Fibroblast of lung (primary cell): Measurements from ENCODE around the gene SFSWAP. TPM values are rescaled to one million over a fixed set of nuclear protein-coding genes. Genes with fewer than 3 reads are reported as not detected.
"Not testable (repeated sequence)": the region's sequence is repeated elsewhere in the genome, so short reads cannot be mapped to it uniquely, and the experiment has no call there.

Experiments
- DNase-seq, 2 donors: peaks; one replicate each; pipeline versions ENCODE4 v3.0.0 to v3.0.0-alpha.2; 2010; ENCODE audit warnings: low read depth in 2 of 2
- H2AFZ ChIP-seq: 2 replicates; pipeline ENCODE4 v1.5.1; 2012; ENCODE audit warnings: low read length, control low read depth, inconsistent platforms
- H3K27ac ChIP-seq: 2 replicates; pipeline ENCODE4 v1.5.1; 2011; ENCODE audit warnings: low read length, control low read depth; ENCODE audit not compliant: insufficient read depth
- H3K27me3 ChIP-seq: 2 replicates; pipeline ENCODE4 v1.5.1; 2011; ENCODE audit warnings: mild to moderate bottlenecking, low read length; ENCODE audit not compliant: control insufficient read depth, insufficient read depth
- H3K36me3 ChIP-seq: 2 replicates; pipeline ENCODE4 v1.5.1; 2011; ENCODE audit warnings: low read length; ENCODE audit not compliant: control insufficient read depth, insufficient read depth
- H3K4me1 ChIP-seq: 2 replicates; pipeline ENCODE4 v1.5.1; 2011; ENCODE audit warnings: low read length; ENCODE audit not compliant: control insufficient read depth, insufficient read depth; ENCODE audit errors: extremely low read depth
- H3K4me2 ChIP-seq: 2 replicates; pipeline ENCODE4 v1.5.1; 2011; ENCODE audit warnings: low read length, control low read depth; ENCODE audit not compliant: insufficient read depth; ENCODE audit errors: extremely low read depth
- H3K4me3 ChIP-seq, 4 experiments: fragments of 200-600 bp in 1 of 4; sonication (generic) in 1 of 4; replicated peaks in 1 of 4; 2 replicates each; pipeline ENCODE4 v1.5.1; 2011 to 2016; ENCODE audit warnings: low read length in 4 of 4, low read depth in 3 of 4, mild to moderate bottlenecking in 3 of 4, control low read depth in 2 of 4, inconsistent platforms in 1 of 4, mixed read lengths in 1 of 4; ENCODE audit not compliant: insufficient read depth in 1 of 4; ENCODE audit errors: control extremely low read depth in 1 of 4
- H3K79me2 ChIP-seq: 2 replicates; pipeline ENCODE4 v1.5.1; 2012; ENCODE audit warnings: mild to moderate bottlenecking, low read length, inconsistent platforms; ENCODE audit not compliant: control insufficient read depth, insufficient read depth
- H3K9ac ChIP-seq: 2 replicates; pipeline ENCODE4 v1.5.1; 2011; ENCODE audit warnings: mild to moderate bottlenecking, low read length, control low read depth; ENCODE audit not compliant: insufficient read depth
- H3K9me3 ChIP-seq: 2 replicates; pipeline ENCODE4 v1.5.1; 2012; ENCODE audit warnings: low read depth, low read length; ENCODE audit not compliant: control insufficient read depth, insufficient read depth
- H4K20me1 ChIP-seq: 2 replicates; pipeline ENCODE4 v1.5.1; 2011; ENCODE audit warnings: low read length; ENCODE audit not compliant: control insufficient read depth, insufficient read depth; ENCODE audit errors: extremely low read depth
- EZH2 ChIP-seq: IDR thresholded peaks from 2 replicates; pipeline ENCODE4 v1.5.1; 2012; ENCODE audit warnings: low read length, control low read depth, mild to moderate bottlenecking; ENCODE audit errors: missing control alignments
- polyA minus RNA-seq: library from RNA; depleted of rRNA, polyadenylated mRNA; stranded (reverse); fragments of >200 nt; gene quantifications from 2 replicates; pipeline ENCODE4 v1.2.3, GENCODE V29; 2011; ENCODE audit warnings: low replicate concordance
- polyA plus RNA-seq, 2 donors: library from polyadenylated mRNA; depleted of rRNA in 1 of 2; stranded (reverse) in 1 of 2; unstranded in 1 of 2; fragments of >200 nt; gene quantifications; 2 replicates each; pipeline ENCODE4 v1.2.1, GENCODE V29; 2011 to 2012; ENCODE audit warnings: missing spikeins in 1 of 2
- total RNA-seq: library from RNA; depleted of rRNA; stranded (reverse); fragments of >200 nt; gene quantifications from 2 replicates; pipeline ENCODE4 v1.2.1, GENCODE V29; 2014
- TF ChIP-seq, protein P1 (sequence below), 2 donors: IDR thresholded peaks in 1 of 2; conservative IDR thresholded peaks in 1 of 2; 1 replicate in 1 of 2; 2 replicates in 1 of 2; pipeline ENCODE4 v1.5.1; 2011 to 2012; ENCODE audit warnings: low read length in 2 of 2, control low read depth in 1 of 2, inconsistent platforms in 1 of 2, low read depth in 1 of 2, mild to moderate bottlenecking in 1 of 2

Gene SFSWAP
- total RNA-seq (18.7 and 23.3 TPM in 2 replicates), polyA plus RNA-seq (9.9 and 13.9 TPM in 2 replicates), polyA minus RNA-seq (26.7 and 64.8 TPM in 2 replicates)
- polyA plus RNA-seq (2012): 16.9 and 20.4 TPM in 2 replicates

GRCh38 chr12:131710464-131711457 is at the start of gene SFSWAP:
Gene SFSWAP, plus strand, starts transcription at chr12:131711090. Its CDS starts 140 bp downstream, at chr12:131711230.
- Histone ChIP-seq H4K20me1 (no peaks in the 10 kb centered on the region), H2AFZ (peak within 1 kb of the TSS; percentile 94), H3K4me2 (peak within 1 kb of the TSS; percentile 96), H3K36me3 (peaks cover 5% of the 10 kb centered on the region), H3K27ac (peak within 1 kb of the TSS; percentile 100), H3K9ac (peak within 1 kb of the TSS; percentile 99), H3K4me1 (peaks cover 2% of the 10 kb centered on the region), H3K79me2 (peaks cover 32% of the 10 kb centered on the region), H3K9me3 (no peaks in the 10 kb centered on the region), H3K4me3 (peak within 1 kb of the TSS; percentile 78 to 97 (median 90)), H3K27me3 (no peaks in the 10 kb centered on the region)
- TF ChIP-seq EZH2: no peak
- TF ChIP-seq, protein P1, sequence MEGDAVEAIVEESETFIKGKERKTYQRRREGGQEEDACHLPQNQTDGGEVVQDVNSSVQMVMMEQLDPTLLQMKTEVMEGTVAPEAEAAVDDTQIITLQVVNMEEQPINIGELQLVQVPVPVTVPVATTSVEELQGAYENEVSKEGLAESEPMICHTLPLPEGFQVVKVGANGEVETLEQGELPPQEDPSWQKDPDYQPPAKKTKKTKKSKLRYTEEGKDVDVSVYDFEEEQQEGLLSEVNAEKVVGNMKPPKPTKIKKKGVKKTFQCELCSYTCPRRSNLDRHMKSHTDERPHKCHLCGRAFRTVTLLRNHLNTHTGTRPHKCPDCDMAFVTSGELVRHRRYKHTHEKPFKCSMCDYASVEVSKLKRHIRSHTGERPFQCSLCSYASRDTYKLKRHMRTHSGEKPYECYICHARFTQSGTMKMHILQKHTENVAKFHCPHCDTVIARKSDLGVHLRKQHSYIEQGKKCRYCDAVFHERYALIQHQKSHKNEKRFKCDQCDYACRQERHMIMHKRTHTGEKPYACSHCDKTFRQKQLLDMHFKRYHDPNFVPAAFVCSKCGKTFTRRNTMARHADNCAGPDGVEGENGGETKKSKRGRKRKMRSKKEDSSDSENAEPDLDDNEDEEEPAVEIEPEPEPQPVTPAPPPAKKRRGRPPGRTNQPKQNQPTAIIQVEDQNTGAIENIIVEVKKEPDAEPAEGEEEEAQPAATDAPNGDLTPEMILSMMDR (conservative IDR thresholded peaks at IDR 0.05 in 1 of 2, IDR thresholded peaks at IDR 0.05 in 1 of 2; ENCODE audit: low read depth in 1 of 2, low read length in 2 of 2): no peak
- DNase-seq: peak; percentile 81 to 82

DNA sequence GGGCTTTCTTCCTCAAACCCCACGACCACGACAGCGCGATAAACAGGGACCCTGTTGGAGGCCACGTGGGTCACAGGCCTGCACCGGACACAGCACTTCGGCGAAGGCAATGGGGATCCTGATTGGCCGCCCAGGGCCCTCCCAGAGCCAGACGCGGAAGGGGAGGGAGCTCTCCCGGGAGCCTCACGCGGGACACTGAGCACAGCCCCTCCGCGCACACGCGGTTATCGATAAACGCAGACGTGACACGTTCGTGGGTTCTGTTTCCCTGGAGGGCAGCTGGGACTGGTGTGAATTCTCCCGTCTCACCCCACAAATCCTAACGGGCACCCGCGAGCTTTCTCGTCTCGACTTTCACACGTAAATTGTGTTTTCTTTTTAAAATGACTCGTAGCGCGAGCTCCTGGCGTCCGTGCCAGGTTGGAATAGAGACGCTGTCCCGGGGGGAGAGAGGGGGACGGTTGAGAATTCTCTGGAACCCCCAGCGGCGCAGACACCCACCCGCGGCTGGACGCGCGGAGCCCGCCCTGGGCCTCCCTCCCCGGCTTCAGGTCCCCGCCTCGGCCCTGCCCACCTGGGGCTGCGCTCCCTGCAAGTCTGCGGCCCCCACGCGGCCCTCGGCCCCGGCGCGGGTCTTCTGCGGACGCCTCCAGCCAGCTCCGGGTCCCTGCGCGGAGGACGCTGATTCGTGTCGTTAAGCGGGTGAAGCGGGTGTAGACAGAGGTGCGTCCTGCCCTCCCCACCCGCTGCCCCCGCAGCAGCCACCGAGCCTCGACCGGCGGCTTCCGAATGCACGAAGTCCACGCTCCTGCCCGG is 49.5 kb upstream of the SFSWAP start:
- H3K4me2 ChIP-seq, H4K20me1 ChIP-seq: not testable (repeated sequence)

DNA sequence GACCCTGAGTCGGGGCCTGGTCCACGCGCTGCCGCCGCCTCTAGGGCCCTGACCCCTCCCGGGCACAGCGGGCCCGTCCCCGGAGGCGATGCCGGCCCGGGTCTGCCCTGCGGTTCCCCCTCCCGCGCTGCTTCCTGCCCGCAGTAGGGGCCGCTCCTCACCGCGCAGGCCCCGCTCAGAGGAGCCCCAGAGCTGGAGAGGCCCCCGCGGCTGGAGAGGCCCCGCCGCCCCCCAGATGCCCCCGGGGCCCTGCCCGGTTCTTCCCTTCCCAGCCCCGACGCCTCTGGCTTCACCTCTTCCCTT is 49.0 kb upstream of the SFSWAP start:
- H3K27ac ChIP-seq, H3K9me3 ChIP-seq, H3K27me3 ChIP-seq, H3K36me3 ChIP-seq, H3K4me1 ChIP-seq, H4K20me1 ChIP-seq, H3K4me2 ChIP-seq, DNase-seq, H2AFZ ChIP-seq, H3K9ac ChIP-seq, H3K4me3 ChIP-seq, H3K79me2 ChIP-seq: not testable (repeated sequence)

More for the DNA sequence above, 49.5 kb upstream of the SFSWAP start:
- not testable (repeated sequence) for DNase-seq, H3K27ac ChIP-seq, H2AFZ ChIP-seq, H3K79me2 ChIP-seq, H3K9me3 ChIP-seq, H3K4me1 ChIP-seq, H3K27me3 ChIP-seq, H3K9ac ChIP-seq, H3K36me3 ChIP-seq, H3K4me3 ChIP-seq

DNA sequence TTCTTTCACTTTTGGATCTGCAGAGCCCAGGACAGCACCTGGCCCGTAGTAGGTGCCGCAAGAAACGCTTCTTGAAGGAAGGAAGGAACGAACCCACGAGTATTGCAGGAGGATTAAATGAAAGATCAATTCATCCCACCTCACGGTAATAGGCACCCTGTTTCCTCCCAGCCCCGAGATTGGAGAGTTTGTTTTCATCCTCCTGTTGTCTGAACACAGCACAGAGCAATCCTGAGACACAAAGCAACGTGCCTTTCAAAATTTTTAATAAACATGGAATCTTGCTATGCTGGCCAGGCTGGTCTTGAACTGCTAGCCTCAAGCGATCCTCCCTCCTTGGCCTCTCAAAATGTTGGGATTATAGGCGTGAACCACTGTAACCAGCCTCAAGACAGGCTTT is 48.5 kb upstream of the SFSWAP start:
- H3K4me3 ChIP-seq, H4K20me1 ChIP-seq, H3K4me1 ChIP-seq, H3K27ac ChIP-seq, H3K9ac ChIP-seq, H3K4me2 ChIP-seq, H3K79me2 ChIP-seq, H3K9me3 ChIP-seq, H2AFZ ChIP-seq, H3K36me3 ChIP-seq, H3K27me3 ChIP-seq, DNase-seq: not testable (repeated sequence)

DNA sequence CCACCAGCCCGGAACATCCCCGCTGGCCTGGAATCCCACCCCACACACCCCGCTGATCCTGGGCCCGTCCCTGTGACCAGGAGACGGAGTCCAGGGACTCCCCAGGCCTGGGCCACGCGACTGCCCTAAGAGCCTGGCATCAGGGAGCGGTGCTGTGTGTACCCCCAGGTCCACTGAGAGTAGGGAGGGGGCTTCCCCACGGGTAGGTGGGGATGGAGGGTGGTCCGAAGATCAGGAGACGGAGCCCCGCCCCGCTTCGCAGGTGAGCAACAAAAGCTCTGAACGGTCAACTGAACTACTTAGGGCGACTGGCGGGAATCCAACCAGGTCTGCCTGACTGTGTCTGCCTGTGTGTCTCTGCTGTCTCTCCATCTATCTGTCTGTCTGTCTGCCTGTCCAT is 45.2 kb upstream of the SFSWAP start:
- H3K27me3 ChIP-seq, H3K9ac ChIP-seq, H2AFZ ChIP-seq, H3K36me3 ChIP-seq, H3K4me2 ChIP-seq, H3K9me3 ChIP-seq, DNase-seq, H3K79me2 ChIP-seq, H3K27ac ChIP-seq, H3K4me1 ChIP-seq, H3K4me3 ChIP-seq, H4K20me1 ChIP-seq: not testable (repeated sequence)
